ENCODE data around the gene ZNF81. TPM values are rescaled to one million over a fixed set of nuclear protein-coding genes. Genes with fewer than 3 reads are reported as not detected.

The ZNF81 gene
- total RNA-seq, 4 donors from 2014 or later, result 4.7 to 7.3 (median 6.4) TPM

- TF ChIP-seq CTCF (IDR thresholded peaks at IDR 0.05; ENCODE audit: low read depth), result no peak
Measured at GRCh38 chrX:47854474-47854873, 17.8 kb downstream of the ZNF81 start.

GRCh38 chrX:47859686-47860085, 23.0 kb downstream of the ZNF81 start:
- no peak for TF ChIP-seq CTCF (IDR thresholded peaks at IDR 0.05; ENCODE audit: low read depth)

- no peak for TF ChIP-seq CTCF (IDR thresholded peaks at IDR 0.05; ENCODE audit: low read depth)
Measured at GRCh38 chrX:47862680-47863079, 26.0 kb downstream of the ZNF81 start.

GRCh38 chrX:47863187-47863586, 26.5 kb downstream of the ZNF81 start:
- TF ChIP-seq CTCF (IDR thresholded peaks at IDR 0.05; ENCODE audit: low read depth), result no peak

- TF ChIP-seq CTCF (IDR thresholded peaks at IDR 0.05; ENCODE audit: low read depth), result no peak
Measured at GRCh38 chrX:47864300-47864699, 27.6 kb downstream of the ZNF81 start.

- TF ChIP-seq CTCF (IDR thresholded peaks at IDR 0.05; ENCODE audit: low read depth), result no peak
Measured at GRCh38 chrX:47864785-47865184, 28.1 kb downstream of the ZNF81 start.

GRCh38 chrX:47873123-47873522, 36.4 kb downstream of the ZNF81 start:
- no peak for TF ChIP-seq CTCF (IDR thresholded peaks at IDR 0.05; ENCODE audit: low read depth)
